Measurements from ENCODE around the gene GNL1.

- no peak for TF ChIP-seq CTCF (conservative IDR thresholded peaks at IDR 0.05; ENCODE audit: low read depth, low read length)
- TF ChIP-seq EZH2 (IDR thresholded peaks at IDR 0.05; ENCODE audit: borderline replicate concordance, low read depth, low read length, poor library complexity, severe bottlenecking): no peak
These were observed 35.8 kb downstream of the GNL1 start for GRCh38 chr6:30520522-30520921.

Measured in A673 (cell line).